ENCODE results near the gene SH3PXD2B.

The SH3PXD2B gene

GRCh38 chr5:172436078-172436878 is 18.0 kb downstream of the SH3PXD2B start:
- no peak for DNase-seq

- no peak for DNase-seq
These were observed 18.8 kb downstream of the SH3PXD2B start for GRCh38 chr5:172435362-172436077.

- no peak for DNase-seq
These were observed 20.1 kb downstream of the SH3PXD2B start for GRCh38 chr5:172434251-172434650.

GRCh38 chr5:172433513-172433912 is 20.8 kb downstream of the SH3PXD2B start:
- no peak for DNase-seq

- DNase-seq, result no peak
These were observed 21.3 kb downstream of the SH3PXD2B start for GRCh38 chr5:172433071-172433470.

GRCh38 chr5:172430354-172430753 is 24.0 kb downstream of the SH3PXD2B start:
- DNase-seq, result no peak

- DNase-seq, result no peak
These were observed 25.0 kb downstream of the SH3PXD2B start for GRCh38 chr5:172429201-172429940.

GRCh38 chr5:172428224-172429166 is 25.8 kb downstream of the SH3PXD2B start:
- no peak for DNase-seq

GRCh38 chr5:172427202-172427601 is 27.1 kb downstream of the SH3PXD2B start:
- DNase-seq, result no peak

- DNase-seq, result no peak
These were observed 28.2 kb downstream of the SH3PXD2B start for GRCh38 chr5:172426086-172426485.

GRCh38 chr5:172425402-172425801 is 28.9 kb downstream of the SH3PXD2B start:
- no peak for DNase-seq

GRCh38 chr5:172424808-172425207 is 29.5 kb downstream of the SH3PXD2B start:
- no peak for DNase-seq

GRCh38 chr5:172424111-172424490 is 30.2 kb downstream of the SH3PXD2B start:
- DNase-seq, result no peak

GRCh38 chr5:172423379-172424110 is 30.8 kb downstream of the SH3PXD2B start:
- no peak for DNase-seq

GRCh38 chr5:172422255-172422654 is 32.1 kb downstream of the SH3PXD2B start:
- no peak for DNase-seq

GRCh38 chr5:172421020-172421419 is 33.3 kb downstream of the SH3PXD2B start:
- DNase-seq, result no peak

GRCh38 chr5:172420235-172420939 is 33.9 kb downstream of the SH3PXD2B start:
- no peak for DNase-seq

- no peak for DNase-seq
These were observed 35.2 kb downstream of the SH3PXD2B start for GRCh38 chr5:172418862-172419814.

- DNase-seq, result no peak
These were observed 36.2 kb downstream of the SH3PXD2B start for GRCh38 chr5:172417983-172418630.

Data from activated CD8-positive, alpha-beta memory T cell treated with anti-CD3 and anti-CD28 coated beads, Interleukin-2, amount 50 U/mL, for 4 hours (primary cell).